Measurements from ENCODE around the gene GTF2B.
"Not testable (repeated sequence)": the region's sequence is repeated elsewhere in the genome, so short reads cannot be mapped to it uniquely, and the experiment has no call there.

The GTF2B gene

GRCh38 chr1:88920845-88921244, 29.5 kb upstream of the GTF2B start:
- no peaks in the 10 kb centered on the region for H3K79me2 ChIP-seq (ENCODE audit: low read length)
- H3K9me3 ChIP-seq (ENCODE audit: insufficient read depth, low read length) = peaks cover 19% of the 10 kb centered on the region; the same call in 1 of the 2 replicates
- H3K9ac ChIP-seq (ENCODE audit: low read length) = no peak overlapping the region
- H4K20me1 ChIP-seq (ENCODE audit: insufficient read depth, low read length) = no peaks in the 10 kb centered on the region
- H3K27me3 ChIP-seq (ENCODE audit: low read depth, low read length) = no peaks in the 10 kb centered on the region
- no peak for TF ChIP-seq CTCF (IDR thresholded peaks at IDR 0.05; ENCODE audit: low read depth, low read length)
- TF ChIP-seq EZH2phosphoT487 (IDR thresholded peaks at IDR 0.05; ENCODE audit: low read depth) = no peak
- no peak overlapping the region for H3K27ac ChIP-seq (ENCODE audit: low read length)
- H2AFZ ChIP-seq (ENCODE audit: low read depth, low read length) = no peak overlapping the region
- no peaks in the 10 kb centered on the region for H3K4me1 ChIP-seq (ENCODE audit: low read length)
- H3K36me3 ChIP-seq (replicated peaks; ENCODE audit: low read depth, low read length) = peaks cover 45% of the 10 kb centered on the region
- no peak overlapping the region for H3K4me3 ChIP-seq (ENCODE audit: low read length)
- no peak overlapping the region for H3K4me2 ChIP-seq (ENCODE audit: low read length)

- TF ChIP-seq CTCF (IDR thresholded peaks at IDR 0.05; ENCODE audit: low read depth, low read length) (no peak), EZH2phosphoT487 (IDR thresholded peaks at IDR 0.05; ENCODE audit: low read depth) (no peak)
- Histone ChIP-seq H2AFZ (ENCODE audit: low read depth, low read length) (no peak overlapping the region), H3K9me3 (ENCODE audit: insufficient read depth, low read length) (peaks cover 19% of the 10 kb centered on the region; the same call in 1 of the 2 replicates), H3K27me3 (ENCODE audit: low read depth, low read length) (no peaks in the 10 kb centered on the region), H3K9ac (ENCODE audit: low read length) (no peak overlapping the region), H3K27ac (ENCODE audit: low read length) (no peak overlapping the region), H3K79me2 (ENCODE audit: low read length) (no peaks in the 10 kb centered on the region), H3K4me1 (ENCODE audit: low read length) (no peaks in the 10 kb centered on the region), H4K20me1 (ENCODE audit: insufficient read depth, low read length) (no peaks in the 10 kb centered on the region), H3K4me3 (ENCODE audit: low read length) (no peak overlapping the region), H3K4me2 (ENCODE audit: low read length) (no peak overlapping the region), H3K36me3 (replicated peaks; ENCODE audit: low read depth, low read length) (peaks cover 35% of the 10 kb centered on the region)
Observed at GRCh38 chr1:88917321-88918025, 26.1 kb upstream of the GTF2B start.

- peaks cover 19% of the 10 kb centered on the region; the same call in 1 of the 2 replicates for H3K9me3 ChIP-seq (ENCODE audit: insufficient read depth, low read length)
- H3K9ac ChIP-seq (ENCODE audit: low read length) = no peak overlapping the region
- H3K36me3 ChIP-seq (replicated peaks; ENCODE audit: low read depth, low read length) = peaks cover 35% of the 10 kb centered on the region
- H3K27ac ChIP-seq (ENCODE audit: low read length) = no peak overlapping the region
- no peaks in the 10 kb centered on the region for H4K20me1 ChIP-seq (ENCODE audit: insufficient read depth, low read length)
- no peaks in the 10 kb centered on the region for H3K4me1 ChIP-seq (ENCODE audit: low read length)
- TF ChIP-seq CTCF (IDR thresholded peaks at IDR 0.05; ENCODE audit: low read depth, low read length) (no peak), EZH2phosphoT487 (IDR thresholded peaks at IDR 0.05; ENCODE audit: low read depth) (no peak)
- H2AFZ ChIP-seq (ENCODE audit: low read depth, low read length) = no peak overlapping the region
- no peaks in the 10 kb centered on the region for H3K27me3 ChIP-seq (ENCODE audit: low read depth, low read length)
- no peak overlapping the region for H3K4me2 ChIP-seq (ENCODE audit: low read length)
- H3K4me3 ChIP-seq (ENCODE audit: low read length) = no peak overlapping the region
- H3K79me2 ChIP-seq (ENCODE audit: low read length) = no peaks in the 10 kb centered on the region
Observed at GRCh38 chr1:88916883-88917282, 25.5 kb upstream of the GTF2B start.

- H3K79me2 ChIP-seq (ENCODE audit: low read length); H3K36me3 ChIP-seq (replicated peaks; ENCODE audit: low read depth, low read length); H3K27me3 ChIP-seq (ENCODE audit: low read depth, low read length); H2AFZ ChIP-seq (ENCODE audit: low read depth, low read length); H3K9me3 ChIP-seq (ENCODE audit: insufficient read depth, low read length); H3K9ac ChIP-seq (ENCODE audit: low read length); H3K4me1 ChIP-seq (ENCODE audit: low read length); H3K4me2 ChIP-seq (ENCODE audit: low read length); H4K20me1 ChIP-seq (ENCODE audit: insufficient read depth, low read length); H3K4me3 ChIP-seq (ENCODE audit: low read length); H3K27ac ChIP-seq (ENCODE audit: low read length): not testable (repeated sequence)
Observed at GRCh38 chr1:88911800-88912199, 20.4 kb upstream of the GTF2B start.

All from OCI-LY3 (cell line).